Measurements from ENCODE around the gene AMMECR1.

GRCh38 chrX:110301194-110301593, 16.7 kb downstream of the AMMECR1 start:
- TF ChIP-seq, protein P1, sequence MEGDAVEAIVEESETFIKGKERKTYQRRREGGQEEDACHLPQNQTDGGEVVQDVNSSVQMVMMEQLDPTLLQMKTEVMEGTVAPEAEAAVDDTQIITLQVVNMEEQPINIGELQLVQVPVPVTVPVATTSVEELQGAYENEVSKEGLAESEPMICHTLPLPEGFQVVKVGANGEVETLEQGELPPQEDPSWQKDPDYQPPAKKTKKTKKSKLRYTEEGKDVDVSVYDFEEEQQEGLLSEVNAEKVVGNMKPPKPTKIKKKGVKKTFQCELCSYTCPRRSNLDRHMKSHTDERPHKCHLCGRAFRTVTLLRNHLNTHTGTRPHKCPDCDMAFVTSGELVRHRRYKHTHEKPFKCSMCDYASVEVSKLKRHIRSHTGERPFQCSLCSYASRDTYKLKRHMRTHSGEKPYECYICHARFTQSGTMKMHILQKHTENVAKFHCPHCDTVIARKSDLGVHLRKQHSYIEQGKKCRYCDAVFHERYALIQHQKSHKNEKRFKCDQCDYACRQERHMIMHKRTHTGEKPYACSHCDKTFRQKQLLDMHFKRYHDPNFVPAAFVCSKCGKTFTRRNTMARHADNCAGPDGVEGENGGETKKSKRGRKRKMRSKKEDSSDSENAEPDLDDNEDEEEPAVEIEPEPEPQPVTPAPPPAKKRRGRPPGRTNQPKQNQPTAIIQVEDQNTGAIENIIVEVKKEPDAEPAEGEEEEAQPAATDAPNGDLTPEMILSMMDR (IDR thresholded peaks at IDR 0.05) = no peak
- no peak for TF ChIP-seq POLR2A (IDR thresholded peaks at IDR 0.05)
